HCT116 (cell line): ENCODE measurements around the gene XNDC1N. TPM values are rescaled to one million over a fixed set of nuclear protein-coding genes. Genes with fewer than 3 reads are reported as not detected.
"Not testable (repeated sequence)": the region's sequence is repeated elsewhere in the genome, so short reads cannot be mapped to it uniquely, and the experiment has no call there.

Source experiments
- ATAC-seq: fragments of 200-7000 bp; cut with Tn5 transposase; 2 replicates; pipeline ENCODE4 v1.9.1; 2020; ENCODE audit warnings: mild to moderate bottlenecking, moderate library complexity
- BruUV-seq: library from RNA; stranded (reverse); fragments of 400-500 nt; replicated peaks from 2 replicates; lab custom pipeline; 2021; lab: Mats Ljungman, UMichigan
- CTCF ChIA-PET: fragments of 300-600 bp; sonication (Branson Sonifier 250); formaldehyde crosslinking; loops from one replicate; lab custom pipeline; 2021; ENCODE audit warnings: antibody characterized with exemption; lab: Charles Lee
- POLR2A ChIA-PET: fragments of 300-600, 350-600 bp; sonication (Branson Sonifier 250); formaldehyde crosslinking; loops from one replicate; lab custom pipeline; 2021; ENCODE audit warnings: antibody characterized with exemption; lab: Charles Lee
- RAD21 ChIA-PET, 2 experiments: fragments of 300-600 bp; sonication (Branson Sonifier 250); formaldehyde crosslinking; loops; one replicate each; lab custom pipeline; 2023; ENCODE audit warnings: low total read pairs in 2 of 2; ENCODE audit not compliant: uncharacterized antibody in 2 of 2, unreplicated experiment in 2 of 2, low non-redundant PET in 1 of 2; lab: Charles Lee
- DNase-seq: peaks from one replicate; pipeline ENCODE4 v3.0.0-alpha.2; 2010; ENCODE audit warnings: low read depth, low spot score
- H2AFZ ChIP-seq: fragments of 200-600 bp; shearing (Covaris generic), sonication (generic); 2 replicates; pipeline ENCODE4 v1.6.1; 2017; ENCODE audit warnings: low read depth, mixed run types, mixed read lengths, antibody characterized with exemption, low read length; ENCODE audit not compliant: poor library complexity, severe bottlenecking
- H3K27ac ChIP-seq: 2 replicates; pipeline ENCODE4 v1.5.1; 2012; ENCODE audit warnings: low read depth, low read length
- H3K27me3 ChIP-seq: fragments of 200-600 bp; sonication (generic); 2 replicates; pipeline ENCODE4 v1.6.1; 2016; ENCODE audit warnings: mixed run types, low read length, mixed read lengths; ENCODE audit not compliant: insufficient read depth
- H3K36me3 ChIP-seq, 2 experiments: fragments of 200-500 bp in 1 of 2; fragments of 200-600 bp in 1 of 2; sonication (Bioruptor generic) in 1 of 2; sonication (generic) in 1 of 2; 2 replicates each; pipeline versions ENCODE4 v1.5.1 to v1.6.1; 2014 to 2016; ENCODE audit warnings: low read length in 2 of 2, inconsistent platforms in 1 of 2, mixed read lengths in 1 of 2, mixed run types in 1 of 2; ENCODE audit not compliant: insufficient read depth in 2 of 2, control insufficient read depth in 1 of 2
- H3K4me1 ChIP-seq, 2 experiments: fragments of 200-600 bp in 1 of 2; sonication (generic) in 1 of 2; 2 replicates each; pipeline versions ENCODE4 v1.5.1 to v1.6.1; 2012 to 2017; ENCODE audit warnings: low read length in 2 of 2, inconsistent platforms in 1 of 2, mild to moderate bottlenecking in 1 of 2, mixed read lengths in 1 of 2, mixed run types in 1 of 2, moderate library complexity in 1 of 2; ENCODE audit not compliant: insufficient read depth in 2 of 2, control insufficient read depth in 1 of 2
- H3K4me2 ChIP-seq: fragments of 200-600 bp; sonication (generic); 2 replicates; pipeline ENCODE4 v1.6.1; 2017; ENCODE audit warnings: mixed run types, low read length, mixed read lengths
- H3K4me3 ChIP-seq, 2 experiments: fragments of 200-600 bp in 1 of 2; sonication (generic) in 1 of 2; replicated peaks in 1 of 2; 2 replicates each; pipeline ENCODE4 v1.5.1; 2011 to 2016; ENCODE audit warnings: low read length in 2 of 2, control low read depth in 1 of 2, low read depth in 1 of 2, mild to moderate bottlenecking in 1 of 2, mixed read lengths in 1 of 2, mixed run types in 1 of 2
- H3K79me2 ChIP-seq: fragments of 200-600 bp; sonication (generic); 2 replicates; pipeline ENCODE4 v1.6.1; 2017; ENCODE audit warnings: mild to moderate bottlenecking, mixed run types, low read length, moderate library complexity, mixed read lengths; ENCODE audit not compliant: insufficient read depth
- H3K9ac ChIP-seq: fragments of 200-600 bp; sonication (generic); 2 replicates; pipeline ENCODE4 v1.6.1; 2016; ENCODE audit warnings: low read length, mixed read lengths
- H3K9me2 ChIP-seq: fragments of 200-600 bp; sonication (generic), shearing (Covaris generic); 2 replicates; pipeline ENCODE4 v1.6.1; 2017; ENCODE audit warnings: mixed run types, mild to moderate bottlenecking, moderate library complexity; ENCODE audit not compliant: insufficient read depth
- H3K9me3 ChIP-seq, 2 experiments: fragments of 200-500 bp in 1 of 2; fragments of 200-600 bp in 1 of 2; sonication (Bioruptor generic) in 1 of 2; sonication (generic) in 1 of 2; 2 replicates each; pipeline ENCODE4 v1.6.1; 2014 to 2017; ENCODE audit warnings: low read length in 2 of 2, mixed read lengths in 2 of 2, inconsistent platforms in 1 of 2, low read depth in 1 of 2, mild to moderate bottlenecking in 1 of 2, mixed run types in 1 of 2, moderate library complexity in 1 of 2; ENCODE audit not compliant: control insufficient read depth in 1 of 2, insufficient read depth in 1 of 2
- H4K20me1 ChIP-seq: fragments of 200-600 bp; sonication (generic), shearing (Covaris generic); 2 replicates; pipeline ENCODE4 v1.6.1; 2017; ENCODE audit warnings: mixed run types, mild to moderate bottlenecking, moderate library complexity; ENCODE audit not compliant: insufficient read depth
- CBX3 ChIP-seq: IDR thresholded peaks from 2 replicates; pipeline ENCODE4 v1.6.1; 2012; ENCODE audit warnings: low read depth
- EGR1 ChIP-seq: IDR thresholded peaks from 2 replicates; pipeline ENCODE4 v1.6.1; 2012; ENCODE audit warnings: low read depth
- FOSL1 ChIP-seq: IDR thresholded peaks from 2 replicates; pipeline ENCODE4 v1.6.1; 2012; ENCODE audit warnings: low read depth
- JUND ChIP-seq: IDR thresholded peaks from 2 replicates; pipeline ENCODE4 v1.6.1; 2012
- POLR2AphosphoS5 ChIP-seq: IDR thresholded peaks from 2 replicates; pipeline ENCODE4 v1.6.1; 2011; ENCODE audit warnings: mild to moderate bottlenecking, low read depth, low read length, moderate library complexity
- RAD21 ChIP-seq: IDR thresholded peaks from 2 replicates; pipeline ENCODE4 v1.6.1; 2012; ENCODE audit warnings: low read depth, mild to moderate bottlenecking
- REST ChIP-seq: IDR thresholded peaks from 2 replicates; pipeline ENCODE4 v1.6.1; 2012; ENCODE audit warnings: low read depth
- SP1 ChIP-seq: IDR thresholded peaks from 2 replicates; pipeline ENCODE4 v1.6.1; 2012; ENCODE audit warnings: low read depth
- ZFX ChIP-seq: fragments of 450-650 bp; IDR thresholded peaks from 2 replicates; pipeline ENCODE4 v1.6.1; 2017
- intact Hi-C: fragments of 100-400 bp; cut with micrococcal nuclease; formaldehyde crosslinking; loops from 2 replicates; pipeline ENCODE4 v1.10.0; 2022
- total RNA-seq: library from RNA; stranded (reverse); gene quantifications from one replicate; pipeline ENCODE4 v1.2.1, GENCODE V29; 2021; ENCODE audit not compliant: unreplicated experiment
- TF ChIP-seq, protein P1 (sequence below): IDR thresholded peaks from 2 replicates; pipeline ENCODE4 v1.6.1; 2011; ENCODE audit warnings: mild to moderate bottlenecking, low read length, moderate library complexity; ENCODE audit not compliant: insufficient replicate concordance; ENCODE audit errors: extremely low read depth

The XNDC1N gene
- total RNA-seq, 1 experiment from 2014 or later: 7.5 TPM

DNA sequence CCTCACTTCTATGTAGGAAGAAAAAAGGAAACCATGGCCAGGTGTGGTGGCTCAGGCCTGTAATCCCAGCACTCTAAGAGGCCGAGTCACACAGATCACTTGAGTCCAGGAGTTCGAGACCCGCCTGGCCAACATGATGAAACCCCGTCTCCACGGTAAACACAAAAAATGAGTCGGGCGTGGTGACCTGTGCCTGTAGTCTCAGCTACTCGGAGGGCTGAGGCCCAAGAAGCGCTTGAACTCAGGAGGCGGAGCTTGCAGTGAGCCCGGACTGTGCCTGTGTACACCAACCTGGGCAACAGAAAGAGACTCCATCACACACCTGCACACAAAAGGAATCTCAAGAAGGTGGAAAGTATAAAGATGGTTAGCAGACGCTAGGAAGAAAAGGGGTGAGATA is 32.4 kb downstream of the XNDC1N start:
- no peaks in the 10 kb centered on the region for H3K27me3 ChIP-seq
- TF ChIP-seq REST (no peak), SP1 (no peak), JUND (no peak), RAD21 (no peak), EGR1 (no peak), FOSL1 (no peak), POLR2AphosphoS5 (no peak), CBX3 (no peak), ZFX (no peak)
- TF ChIP-seq, protein P1, sequence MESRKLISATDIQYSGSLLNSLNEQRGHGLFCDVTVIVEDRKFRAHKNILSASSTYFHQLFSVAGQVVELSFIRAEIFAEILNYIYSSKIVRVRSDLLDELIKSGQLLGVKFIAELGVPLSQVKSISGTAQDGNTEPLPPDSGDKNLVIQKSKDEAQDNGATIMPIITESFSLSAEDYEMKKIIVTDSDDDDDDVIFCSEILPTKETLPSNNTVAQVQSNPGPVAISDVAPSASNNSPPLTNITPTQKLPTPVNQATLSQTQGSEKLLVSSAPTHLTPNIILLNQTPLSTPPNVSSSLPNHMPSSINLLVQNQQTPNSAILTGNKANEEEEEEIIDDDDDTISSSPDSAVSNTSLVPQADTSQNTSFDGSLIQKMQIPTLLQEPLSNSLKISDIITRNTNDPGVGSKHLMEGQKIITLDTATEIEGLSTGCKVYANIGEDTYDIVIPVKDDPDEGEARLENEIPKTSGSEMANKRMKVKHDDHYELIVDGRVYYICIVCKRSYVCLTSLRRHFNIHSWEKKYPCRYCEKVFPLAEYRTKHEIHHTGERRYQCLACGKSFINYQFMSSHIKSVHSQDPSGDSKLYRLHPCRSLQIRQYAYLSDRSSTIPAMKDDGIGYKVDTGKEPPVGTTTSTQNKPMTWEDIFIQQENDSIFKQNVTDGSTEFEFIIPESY: no peak
- no peak overlapping the region for H3K9ac ChIP-seq
- no peaks in the 10 kb centered on the region for H3K36me3 ChIP-seq
- RAD21 ChIA-PET: no interaction called here
- H3K4me3 ChIP-seq: no peak overlapping the region
- H3K4me1 ChIP-seq: no peaks in the 10 kb centered on the region
- no peaks in the 10 kb centered on the region for H3K9me3 ChIP-seq
- H2AFZ ChIP-seq: no peak overlapping the region
- BruUV-seq: no TSS peak
- no peaks in the 10 kb centered on the region for H3K79me2 ChIP-seq
- no peaks in the 10 kb centered on the region for H4K20me1 ChIP-seq
- H3K27ac ChIP-seq: no peak overlapping the region
- POLR2A ChIA-PET: no interaction called here
- H3K9me2 ChIP-seq: no peaks in the 10 kb centered on the region
- intact Hi-C loops: no loop called here
- no peak for DNase-seq
- ATAC-seq: no peak
- H3K4me2 ChIP-seq: no peak overlapping the region
- CTCF ChIA-PET: no interaction called here

DNA sequence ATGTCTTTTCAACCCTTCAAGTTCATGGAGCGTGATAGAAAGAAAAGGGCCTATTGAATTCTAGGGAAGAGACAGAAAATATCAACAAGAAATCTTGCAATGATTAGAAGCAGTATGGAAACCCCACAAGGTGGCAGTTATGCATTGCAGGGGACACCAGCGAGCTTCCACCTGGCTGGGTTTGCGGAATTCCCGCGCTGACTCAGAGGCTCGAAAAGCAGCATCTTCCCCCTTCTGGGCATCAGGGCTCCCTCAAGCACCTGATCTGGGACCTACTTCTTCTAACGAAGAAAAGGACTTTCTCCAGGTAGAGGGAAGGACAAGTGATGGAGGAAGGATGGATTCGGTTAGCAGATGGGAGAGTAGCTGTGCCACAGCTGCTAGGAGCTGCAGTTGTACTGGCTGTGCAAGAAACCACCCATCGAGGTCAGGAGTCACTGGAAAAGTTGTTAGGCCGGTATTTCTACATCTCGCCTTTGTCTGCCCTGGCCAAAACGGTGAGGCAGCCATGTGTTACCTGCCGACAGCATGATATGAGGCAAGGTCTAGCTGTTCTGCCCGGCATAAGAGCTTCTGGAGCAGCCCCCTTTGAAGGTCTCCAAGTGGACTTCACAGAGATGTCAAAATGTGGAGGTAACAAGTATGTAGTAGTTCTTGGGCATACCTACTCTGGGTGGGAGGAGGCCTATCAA is 39.1 kb downstream of the XNDC1N start:
- CTCF ChIA-PET: not testable (repeated sequence)

More for the DNA sequence above, 39.1 kb downstream of the XNDC1N start:
- H3K9ac ChIP-seq, H3K4me3 ChIP-seq, H2AFZ ChIP-seq, H3K79me2 ChIP-seq, POLR2A ChIA-PET, BruUV-seq, DNase-seq, RAD21 ChIA-PET, H3K4me2 ChIP-seq, ATAC-seq, H4K20me1 ChIP-seq, H3K4me1 ChIP-seq, H3K27me3 ChIP-seq, intact Hi-C loops, H3K9me2 ChIP-seq, H3K9me3 ChIP-seq, H3K27ac ChIP-seq, H3K36me3 ChIP-seq: not testable (repeated sequence)
